AML-193 (cell line): ENCODE data around the gene RALGPS1.

Experiments
- DNase-seq, 2 experiments: peaks; one replicate each; lab custom pipeline; 2025; lab: John Stamatoyannopoulos, UW

The RALGPS1 gene

GRCh38 chr9:127187231-127187956, 272.8 kb downstream of the RALGPS1 start:
- DNase-seq, result no peak

GRCh38 chr9:127188396-127188795, 273.8 kb downstream of the RALGPS1 start:
- DNase-seq, result no peak

- no peak for DNase-seq
Measured at GRCh38 chr9:127189628-127190027, 275.0 kb downstream of the RALGPS1 start.

GRCh38 chr9:127192744-127193143, 278.2 kb downstream of the RALGPS1 start:
- no peak for DNase-seq

- DNase-seq, result no peak
Measured at GRCh38 chr9:127193483-127193882, 278.9 kb downstream of the RALGPS1 start.

GRCh38 chr9:127194881-127195713, 280.5 kb downstream of the RALGPS1 start:
- no peak for DNase-seq

- DNase-seq, result no peak
Measured at GRCh38 chr9:127195976-127196825, 281.6 kb downstream of the RALGPS1 start.

GRCh38 chr9:127196826-127197145, 282.2 kb downstream of the RALGPS1 start:
- no peak for DNase-seq

GRCh38 chr9:127197186-127197860, 282.7 kb downstream of the RALGPS1 start:
- no peak for DNase-seq

GRCh38 chr9:127197861-127198430, 283.4 kb downstream of the RALGPS1 start:
- DNase-seq, result no peak

- no peak for DNase-seq
Measured at GRCh38 chr9:127198587-127198986, 284.0 kb downstream of the RALGPS1 start.

GRCh38 chr9:127199001-127199791, 284.6 kb downstream of the RALGPS1 start:
- peak; percentile 59 to 63 for DNase-seq

GRCh38 chr9:127200106-127200862, 285.7 kb downstream of the RALGPS1 start:
- DNase-seq, result no peak

- DNase-seq, result no peak
Measured at GRCh38 chr9:127201071-127201541, 286.5 kb downstream of the RALGPS1 start.

- no peak for DNase-seq
Measured at GRCh38 chr9:127201731-127202130, 287.1 kb downstream of the RALGPS1 start.

- DNase-seq, result no peak
Measured at GRCh38 chr9:127202461-127203169, 288.0 kb downstream of the RALGPS1 start.

- DNase-seq, result no peak
Measured at GRCh38 chr9:127203681-127204327, 289.2 kb downstream of the RALGPS1 start.

GRCh38 chr9:127204771-127205470, 290.3 kb downstream of the RALGPS1 start:
- DNase-seq, result no peak
